Tibial nerve (tissue), 4 donors: ENCODE data around the gene RIOK3. TPM values are rescaled to one million over a fixed set of nuclear protein-coding genes. Genes with fewer than 3 reads are reported as not detected.
A peak's percentile ranks its signal among the peaks of the same experiment; 100 is the strongest.
"Not testable (repeated sequence)": the region's sequence is repeated elsewhere in the genome, so short reads cannot be mapped to it uniquely, and the experiment has no call there.

ENCODE experiments used
- DNase-seq, 2 donors: peaks; one replicate each; pipeline ENCODE4 v3.0.0-alpha.2; 2019; ENCODE audit warnings: low spot score in 2 of 2
- H3K27ac ChIP-seq, 4 donors: fragments of 200-600 bp; sonication (generic) in 3 of 4; one replicate each; pipeline ENCODE4 v1.5.1; 2017 to 2019; ENCODE audit warnings: mild to moderate bottlenecking in 1 of 4
- H3K27me3 ChIP-seq, 2 donors: fragments of 200-600 bp; sonication (generic) in 1 of 2; one replicate each; pipeline versions ENCODE4 v1.5.1 to v1.6.0; 2017 to 2019
- H3K36me3 ChIP-seq, 3 donors: fragments of 200-600 bp; sonication (generic); one replicate each; pipeline ENCODE4 v1.5.1; 2018 to 2019
- H3K4me1 ChIP-seq, 4 donors: fragments of 200-600 bp; sonication (generic) in 3 of 4; one replicate each; pipeline ENCODE4 v1.5.1; 2017 to 2019
- H3K4me3 ChIP-seq, 4 donors: fragments of 200-600 bp; sonication (generic) in 3 of 4; one replicate each; pipeline ENCODE4 v1.5.1; 2017 to 2019; ENCODE audit warnings: mild to moderate bottlenecking in 1 of 4, moderate library complexity in 1 of 4
- H3K9me3 ChIP-seq, 4 donors: fragments of 200-600 bp; sonication (generic) in 3 of 4; one replicate each; pipeline ENCODE4 v1.5.1; 2017 to 2019
- EP300 ChIP-seq, 2 donors: sonication (generic); formaldehyde crosslinking; IDR thresholded peaks; one replicate each; pipeline ENCODE4 v1.6.1; 2017; ENCODE audit warnings: antibody characterized with exemption in 2 of 2, mild to moderate bottlenecking in 1 of 2
- POLR2A ChIP-seq, 2 donors: fragments of 450-650 bp; IDR thresholded peaks; one replicate each; pipeline ENCODE4 v1.6.1; 2017; ENCODE audit warnings: antibody characterized with exemption in 2 of 2, mild to moderate bottlenecking in 2 of 2, moderate library complexity in 2 of 2
- WGBS, 2 donors: methylation state at CpG; one replicate each; pipeline ENCODE4 v1.1.5; 2018; 5-methylcytosine and 5-hydroxymethylcytosine counted together
- total RNA-seq, 4 donors: library from RNA; depleted of rRNA; stranded (reverse); fragments of >200 nt; gene quantifications; one replicate each; pipeline ENCODE4 v1.1.0, GENCODE V29; 2016
- TF ChIP-seq, protein P1 (sequence below), 5 experiments: fragments of 200-600 bp in 3 of 5; fragments of 450-650 bp in 2 of 5; sonication (generic) in 3 of 5; IDR thresholded peaks; one replicate each; pipeline ENCODE4 v1.5.1; 2016 to 2019; ENCODE audit warnings: antibody characterized with exemption in 5 of 5, mild to moderate bottlenecking in 3 of 5, moderate library complexity in 2 of 5

Gene RIOK3
- total RNA-seq, 4 donors from 2014 or later = 57.9 to 69.5 (median 61.4) TPM

DNA sequence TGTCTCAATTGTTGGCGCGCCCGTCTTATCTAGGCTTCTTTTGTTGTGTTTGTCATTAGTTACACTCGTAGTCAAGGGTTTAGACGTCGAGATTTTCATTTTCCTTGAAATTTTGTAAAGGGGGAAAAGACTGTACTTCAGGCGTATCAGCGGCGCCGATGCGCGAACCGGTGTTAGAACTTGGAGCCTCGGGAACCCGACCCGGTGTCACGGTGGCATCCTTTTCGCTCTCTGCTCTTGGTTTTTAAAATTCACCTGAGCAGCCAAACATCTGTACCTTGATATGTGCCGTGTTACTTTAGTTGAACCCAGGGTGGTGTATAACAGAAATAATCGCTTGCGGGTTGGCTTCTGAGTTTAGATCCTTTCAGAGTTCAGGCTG, 50.9 kb downstream of the RIOK3 start:
- Histone ChIP-seq H3K4me3 (peak overlapping the region; percentile 57 to 95 (median 82)), H3K27me3 (no peaks in the 10 kb centered on the region), H3K9me3 (no peaks in the 10 kb centered on the region), H3K27ac (peak overlapping the region; percentile 81 to 97 (median 90)), H3K36me3 (peaks cover 0 to 11% (median 5%) of the 10 kb centered on the region in 3 donors), H3K4me1 (peaks cover 0 to 39% (median 21%) of the 10 kb centered on the region in 4 donors)
- WGBS, 2 donors = 3 to 4% methylated on average over 21 of the region's 21 CpGs
- TF ChIP-seq, protein P1, sequence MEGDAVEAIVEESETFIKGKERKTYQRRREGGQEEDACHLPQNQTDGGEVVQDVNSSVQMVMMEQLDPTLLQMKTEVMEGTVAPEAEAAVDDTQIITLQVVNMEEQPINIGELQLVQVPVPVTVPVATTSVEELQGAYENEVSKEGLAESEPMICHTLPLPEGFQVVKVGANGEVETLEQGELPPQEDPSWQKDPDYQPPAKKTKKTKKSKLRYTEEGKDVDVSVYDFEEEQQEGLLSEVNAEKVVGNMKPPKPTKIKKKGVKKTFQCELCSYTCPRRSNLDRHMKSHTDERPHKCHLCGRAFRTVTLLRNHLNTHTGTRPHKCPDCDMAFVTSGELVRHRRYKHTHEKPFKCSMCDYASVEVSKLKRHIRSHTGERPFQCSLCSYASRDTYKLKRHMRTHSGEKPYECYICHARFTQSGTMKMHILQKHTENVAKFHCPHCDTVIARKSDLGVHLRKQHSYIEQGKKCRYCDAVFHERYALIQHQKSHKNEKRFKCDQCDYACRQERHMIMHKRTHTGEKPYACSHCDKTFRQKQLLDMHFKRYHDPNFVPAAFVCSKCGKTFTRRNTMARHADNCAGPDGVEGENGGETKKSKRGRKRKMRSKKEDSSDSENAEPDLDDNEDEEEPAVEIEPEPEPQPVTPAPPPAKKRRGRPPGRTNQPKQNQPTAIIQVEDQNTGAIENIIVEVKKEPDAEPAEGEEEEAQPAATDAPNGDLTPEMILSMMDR (IDR thresholded peaks at IDR 0.05) = no peak
- no peak for TF ChIP-seq POLR2A (IDR thresholded peaks at IDR 0.05)
- no peak for TF ChIP-seq EP300 (IDR thresholded peaks at IDR 0.05)
- DNase-seq = no peak

DNA sequence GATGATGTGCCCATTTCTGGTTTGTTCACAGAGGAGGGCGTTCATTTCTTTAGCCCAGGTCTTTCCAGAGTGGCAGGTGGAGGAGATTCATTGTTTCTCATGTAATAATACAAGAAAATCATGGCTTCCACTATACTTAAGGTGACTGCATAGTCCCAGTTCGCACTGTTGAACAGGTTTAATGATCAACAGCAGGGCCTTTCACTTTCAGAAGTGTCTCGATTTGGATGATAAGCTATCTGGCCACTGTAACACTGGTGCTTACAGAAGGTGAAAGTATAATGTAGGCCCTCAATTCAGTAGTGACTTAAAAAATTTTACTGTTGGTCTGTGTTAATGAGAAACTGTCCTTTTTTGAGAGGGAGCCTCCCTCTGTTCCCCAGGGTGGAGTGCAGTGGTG, 51.6 kb downstream of the RIOK3 start:
- H3K4me3 ChIP-seq = peak overlapping the region; percentile 57 to 95 (median 82)
- no peaks in the 10 kb centered on the region for H3K27me3 ChIP-seq
- 90 to 91% methylated on average over 3 of the region's 3 CpGs for WGBS, 2 donors
- TF ChIP-seq, protein P1 (IDR thresholded peaks at IDR 0.05) = no peak
- TF ChIP-seq EP300 (IDR thresholded peaks at IDR 0.05) (no peak), POLR2A (IDR thresholded peaks at IDR 0.05) (no peak)
- no peak for DNase-seq
- no peaks in the 10 kb centered on the region for H3K9me3 ChIP-seq
- peak overlapping the region in 3 of 4 donors; percentile 7 to 97 (median 8) for H3K27ac ChIP-seq
- H3K36me3 ChIP-seq = peaks cover 0 to 18% (median 11%) of the 10 kb centered on the region in 3 donors
- peaks cover 0 to 35% (median 21%) of the 10 kb centered on the region in 4 donors for H3K4me1 ChIP-seq

DNA sequence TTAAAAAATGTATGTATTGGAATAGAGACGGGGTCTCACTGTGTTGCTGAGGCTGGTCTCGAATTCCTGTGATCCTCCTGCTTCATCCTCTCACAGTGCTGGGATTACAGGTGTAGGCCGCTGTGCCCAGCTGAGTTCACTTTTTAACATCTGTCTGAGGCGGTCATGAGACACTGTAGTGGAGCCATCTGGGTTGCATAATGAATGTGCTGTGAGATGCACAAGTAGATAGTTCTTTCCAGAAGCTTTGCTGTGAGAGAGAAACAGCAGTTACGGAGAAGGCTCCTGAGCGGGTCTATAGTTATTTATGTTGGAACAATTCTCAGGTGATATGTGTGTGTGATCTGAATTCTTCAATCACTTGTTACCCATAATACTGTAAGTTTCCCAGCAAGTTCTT, 53.3 kb downstream of the RIOK3 start:
- no peak overlapping the region for H3K4me3 ChIP-seq
- peaks cover 0 to 35% (median 18%) of the 10 kb centered on the region in 3 donors for H3K36me3 ChIP-seq
- peaks cover 0 to 35% (median 21%) of the 10 kb centered on the region in 4 donors for H3K4me1 ChIP-seq
- 88 to 94% methylated on average over 6 of the region's 6 CpGs for WGBS, 2 donors
- no peak overlapping the region for H3K27ac ChIP-seq
- no peaks in the 10 kb centered on the region for H3K27me3 ChIP-seq
- no peak for DNase-seq
- no peaks in the 10 kb centered on the region for H3K9me3 ChIP-seq
- no peak for TF ChIP-seq EP300 (IDR thresholded peaks at IDR 0.05)
- TF ChIP-seq, protein P1 (IDR thresholded peaks at IDR 0.05) = no peak
- TF ChIP-seq POLR2A (IDR thresholded peaks at IDR 0.05) = no peak

DNA sequence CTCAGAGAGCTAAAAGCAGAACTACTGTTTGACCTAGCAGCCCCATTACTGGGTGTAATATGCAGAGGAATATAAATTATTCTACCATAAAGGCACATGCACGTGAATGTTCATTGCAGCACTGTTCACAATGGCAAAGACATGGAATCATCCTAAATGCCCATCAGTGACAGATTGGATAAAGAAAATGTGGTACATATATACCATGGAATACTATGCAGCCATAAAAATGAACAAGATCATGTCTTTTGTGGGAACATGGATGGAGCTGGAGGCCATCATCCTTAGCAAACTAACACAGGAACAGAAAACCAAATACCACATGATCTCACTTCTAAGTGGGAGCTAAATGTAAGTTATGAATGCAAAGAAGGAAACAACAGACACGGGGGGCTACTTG, 57.8 kb downstream of the RIOK3 start:
- WGBS, 2 donors = 98% methylated on average over 2 of the region's 2 CpGs
- DNase-seq = not testable (repeated sequence)

DNA sequence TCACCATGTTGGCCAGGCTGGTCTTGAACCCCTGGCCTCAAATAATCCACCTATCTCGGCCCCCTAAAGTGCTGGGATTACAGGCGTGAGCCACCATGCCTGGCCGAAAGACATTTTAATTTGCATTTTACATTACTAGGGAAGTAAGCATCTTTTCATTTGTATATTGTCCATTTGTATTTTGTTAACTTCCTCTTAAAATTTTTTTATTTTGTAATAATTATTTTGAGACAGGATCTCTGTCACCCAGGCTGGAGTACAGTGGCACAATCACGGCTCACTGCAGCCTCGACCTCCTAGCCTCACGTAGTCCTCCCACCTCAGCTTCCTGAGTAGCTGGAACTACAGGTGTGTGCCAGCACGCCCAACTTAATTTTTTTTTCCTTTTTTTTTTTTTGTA, 59.1 kb downstream of the RIOK3 start:
- 80 to 82% methylated on average over 7 of the region's 7 CpGs for WGBS, 2 donors
- peaks cover 0 to 15% (median 0%) of the 10 kb centered on the region in 4 donors for H3K4me1 ChIP-seq
- DNase-seq, H3K9me3 ChIP-seq, H3K4me3 ChIP-seq, H3K27me3 ChIP-seq: not testable (repeated sequence)
- peak overlapping the region in 1 of 4 donors; percentile 2 for H3K27ac ChIP-seq
- H3K36me3 ChIP-seq = peaks cover 0 to 75% (median 18%) of the 10 kb centered on the region in 3 donors

More for the DNA sequence above, 57.8 kb downstream of the RIOK3 start:
- not testable (repeated sequence) for H3K4me3 ChIP-seq, H3K27ac ChIP-seq, H3K9me3 ChIP-seq, H3K27me3 ChIP-seq
- Histone ChIP-seq H3K36me3 (peaks cover 0 to 64% (median 18%) of the 10 kb centered on the region in 3 donors), H3K4me1 (peaks cover 0 to 15% (median 0%) of the 10 kb centered on the region in 4 donors)

DNA sequence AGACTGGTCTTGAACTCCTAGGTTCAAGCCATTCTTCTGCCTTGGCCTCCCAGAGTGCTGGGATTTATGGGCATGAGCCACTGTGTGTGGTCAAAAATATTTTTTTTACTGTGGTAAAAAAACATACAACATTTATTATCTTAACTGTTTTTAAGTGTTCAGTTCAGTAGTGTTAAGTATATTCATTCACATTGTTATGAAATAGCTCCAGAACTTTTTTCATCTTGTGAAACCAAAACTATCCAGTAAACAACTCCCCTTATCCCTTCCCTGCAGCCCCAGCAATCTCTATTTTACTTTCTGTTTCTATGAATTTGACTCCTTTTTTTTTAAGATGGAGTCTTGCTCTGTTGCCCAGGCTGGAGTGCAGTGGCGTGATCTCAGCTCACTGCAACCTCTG, 59.6 kb downstream of the RIOK3 start:
- H3K27me3 ChIP-seq = no peaks in the 10 kb centered on the region
- no peaks in the 10 kb centered on the region for H3K9me3 ChIP-seq
- no peak overlapping the region for H3K4me3 ChIP-seq
- peak overlapping the region in 1 of 4 donors; percentile 2 for H3K27ac ChIP-seq
- DNase-seq = no peak
- peaks cover 0 to 15% (median 0%) of the 10 kb centered on the region in 4 donors for H3K4me1 ChIP-seq
- H3K36me3 ChIP-seq = peaks cover 0 to 79% (median 19%) of the 10 kb centered on the region in 3 donors
- 81 to 88% methylated on average over 1 of the region's 1 CpG for WGBS, 2 donors
- TF ChIP-seq EP300 (IDR thresholded peaks at IDR 0.05) (no peak), POLR2A (IDR thresholded peaks at IDR 0.05) (no peak)
- TF ChIP-seq, protein P1 (IDR thresholded peaks at IDR 0.05) = no peak
